ENCODE measurements around the gene RPS8.

- TF ChIP-seq CTCF (IDR thresholded peaks at IDR 0.05): no peak
- no peak for TF ChIP-seq EZH2 (IDR thresholded peaks at IDR 0.05)
- TF ChIP-seq EZH2phosphoT487 (IDR thresholded peaks at IDR 0.05): no peak
Measured at GRCh38 chr1:44819196-44819607, 43.9 kb downstream of the RPS8 start.
